HG02973 (cell line): Measurements from ENCODE around the gene EXOC3L2.

ENCODE experiments used
- ATAC-seq: cut with Tn5 transposase; IDR thresholded peaks from one replicate; pipeline ENCODE4 v1.9.1; 2021; ENCODE audit warnings: moderate library complexity; ENCODE audit not compliant: unreplicated experiment

Gene EXOC3L2

GRCh38 chr19:45223879-45224278, 21.3 kb downstream of the EXOC3L2 start:
- ATAC-seq = no peak

DNA sequence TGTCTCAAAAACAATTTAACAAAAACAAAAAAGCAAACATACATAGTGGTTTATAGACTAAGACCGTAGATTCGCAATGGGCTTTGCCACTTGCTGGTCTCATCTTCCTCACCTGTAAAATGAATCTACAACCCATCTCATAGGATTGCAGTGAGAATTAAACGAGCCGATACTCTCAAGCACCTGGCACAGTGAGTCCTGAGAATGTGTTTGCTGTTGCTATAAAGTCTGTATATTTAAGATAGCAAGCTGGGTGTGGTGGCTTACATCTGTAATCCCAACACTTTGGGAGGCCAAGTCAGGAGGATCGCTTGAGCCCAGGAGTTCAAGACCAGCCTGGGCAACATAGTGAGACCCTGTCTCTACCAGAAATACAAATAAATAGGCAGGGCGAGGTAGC, 22.5 kb downstream of the EXOC3L2 start:
- ATAC-seq = no peak

DNA sequence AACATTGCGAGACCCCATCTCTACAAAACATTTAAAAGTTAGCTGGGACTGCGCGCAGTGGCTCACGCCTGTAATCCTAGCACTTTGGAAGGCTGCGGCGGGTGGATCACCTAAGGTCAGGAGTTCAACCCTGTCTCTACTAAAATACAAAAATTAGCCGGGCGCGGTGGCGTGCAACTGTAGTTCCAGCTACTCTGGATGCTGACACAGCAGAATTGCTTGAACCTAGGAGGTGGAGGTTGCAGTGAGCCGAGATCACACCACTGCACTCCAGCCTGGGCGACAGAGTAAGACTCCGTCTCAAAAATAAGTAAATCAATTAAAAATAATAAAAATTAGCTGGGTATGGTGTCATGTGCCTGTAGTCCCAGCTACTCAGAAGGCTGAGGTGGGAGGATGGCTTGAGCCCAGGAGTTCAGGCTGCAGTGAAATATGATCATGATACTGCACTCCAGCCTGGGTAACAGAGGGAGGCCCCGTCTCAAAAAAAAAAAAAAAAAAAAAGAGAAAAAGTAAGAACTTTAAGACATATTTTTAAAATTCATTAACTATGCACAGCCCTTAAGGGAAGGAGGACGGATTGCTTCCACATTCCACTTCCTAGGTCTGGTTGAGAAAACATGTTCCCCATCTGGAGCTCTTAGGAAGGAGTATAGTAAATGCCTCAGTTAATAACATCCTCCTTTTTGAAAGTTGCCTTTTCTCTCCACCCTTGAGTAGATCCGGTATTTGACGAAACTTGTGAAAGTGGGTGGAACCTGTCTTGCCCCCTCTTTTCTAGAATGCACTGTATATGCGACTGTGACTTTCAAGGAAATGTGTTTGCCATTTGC, 26.1 kb downstream of the EXOC3L2 start:
- ATAC-seq = no peak

GRCh38 chr19:45218426-45218825, 26.8 kb downstream of the EXOC3L2 start:
- ATAC-seq = no peak

- ATAC-seq = no peak
Observed at GRCh38 chr19:45217957-45218334, 27.3 kb downstream of the EXOC3L2 start.

- no peak for ATAC-seq
Observed at GRCh38 chr19:45217193-45217956, 27.8 kb downstream of the EXOC3L2 start.

DNA sequence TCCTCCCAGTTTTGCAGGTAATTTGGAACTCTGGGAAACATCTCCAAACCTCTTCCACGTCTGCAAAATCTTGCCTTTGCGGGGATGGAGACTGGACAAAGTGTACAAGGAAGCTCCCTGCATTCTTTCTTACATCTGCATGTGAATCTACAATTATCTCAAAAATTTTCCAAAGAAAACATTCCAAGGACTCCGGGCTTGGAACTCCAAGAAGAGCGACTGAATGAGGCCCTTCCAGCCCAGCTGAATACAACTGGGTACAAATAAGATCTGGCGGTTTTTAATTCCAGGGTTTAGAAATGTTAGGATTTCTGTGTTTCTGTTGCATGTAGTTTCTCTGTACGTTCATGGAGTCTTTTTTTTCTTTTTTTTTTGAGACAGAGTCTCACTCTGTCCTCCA, 28.5 kb downstream of the EXOC3L2 start:
- ATAC-seq = no peak

DNA sequence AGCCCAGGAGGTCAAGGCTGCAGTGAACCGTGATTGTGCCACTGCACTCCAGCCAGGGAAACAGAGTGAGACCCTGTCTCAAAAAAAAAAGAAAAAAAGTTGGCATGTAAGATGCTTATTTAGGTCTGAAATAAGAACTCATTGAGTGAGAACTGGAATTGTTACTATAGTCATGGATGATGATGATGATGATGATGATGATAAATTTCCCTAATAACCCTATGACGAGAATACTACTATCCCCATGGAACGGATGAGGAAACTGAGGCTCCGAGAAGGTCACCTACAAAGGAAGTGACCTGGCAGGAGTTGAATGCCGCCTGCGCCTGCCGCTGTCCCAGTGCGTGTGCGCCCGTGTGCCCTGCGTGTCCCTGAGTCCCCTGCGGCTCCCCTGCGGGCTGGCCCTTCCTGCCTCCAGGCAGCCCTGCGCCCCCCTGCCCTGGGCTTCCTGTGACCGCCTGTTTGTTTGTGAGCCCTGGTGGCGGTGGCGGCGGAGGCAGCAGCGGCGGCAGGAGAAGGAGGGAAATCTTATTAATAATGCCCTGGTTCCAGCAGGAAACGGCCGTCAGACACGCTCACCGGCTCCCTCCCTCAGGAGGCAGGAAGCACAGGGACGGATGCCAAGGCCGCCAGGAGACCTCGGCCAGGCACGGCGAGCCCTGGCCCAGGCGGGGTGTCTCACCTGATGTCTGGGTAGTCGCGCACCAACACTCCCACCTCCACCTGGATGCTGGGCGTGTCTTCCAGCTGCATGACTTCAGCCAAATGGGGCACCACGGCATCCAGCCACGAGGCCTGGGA, 29.6 kb downstream of the EXOC3L2 start:
- ATAC-seq = no peak

- no peak for ATAC-seq
Observed at GRCh38 chr19:45213031-45213430, 32.2 kb downstream of the EXOC3L2 start.

DNA sequence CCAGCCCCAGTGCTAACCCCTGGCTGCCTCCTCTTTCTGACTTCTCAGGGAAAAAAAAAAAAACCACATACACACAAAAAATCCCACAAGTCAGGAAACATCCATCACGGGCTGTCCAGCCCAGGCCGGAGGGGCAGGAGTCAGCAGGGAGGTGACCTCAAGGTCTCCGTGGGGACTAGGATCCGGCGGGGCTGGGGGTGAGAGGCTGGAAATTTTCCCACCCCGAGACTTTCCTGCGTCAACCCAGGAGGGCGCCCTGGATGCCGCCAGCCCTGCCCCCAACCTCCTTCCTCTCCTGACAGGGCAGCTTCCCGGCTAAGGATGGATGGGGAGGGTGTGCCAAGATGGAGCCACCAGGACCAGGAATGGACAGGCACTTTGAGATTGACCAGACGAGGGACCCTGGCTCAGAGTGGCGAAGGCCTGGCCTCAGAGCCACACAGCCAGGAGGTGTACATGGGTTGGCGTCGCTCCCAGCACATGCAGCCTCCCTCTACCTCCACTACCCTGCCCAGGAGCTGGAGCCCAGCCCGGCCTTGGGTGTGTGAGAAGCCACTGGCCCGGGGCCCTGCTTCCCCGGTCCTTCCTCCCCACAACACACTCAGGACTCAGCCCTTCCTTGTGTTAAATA, 33.3 kb downstream of the EXOC3L2 start:
- ATAC-seq = no peak

DNA sequence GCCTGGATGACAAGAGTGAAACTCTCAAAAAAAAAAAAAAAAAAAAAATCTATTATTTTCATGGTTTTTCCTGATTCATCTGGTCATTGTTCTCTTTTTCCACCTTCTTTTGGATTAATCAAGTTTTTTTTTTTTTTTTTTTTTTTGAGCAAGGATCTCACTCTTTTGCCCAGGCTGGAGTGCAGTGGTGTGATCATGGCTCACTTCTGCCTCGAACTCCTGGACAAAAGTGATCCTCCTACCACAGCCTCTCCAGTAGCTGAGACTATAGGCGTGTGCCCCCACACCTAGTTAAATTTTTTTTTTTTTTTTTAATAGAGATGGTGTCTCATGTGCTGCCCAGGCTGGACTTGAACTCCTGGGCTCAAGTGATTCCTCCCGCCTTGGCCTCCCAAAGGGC, 38.9 kb downstream of the EXOC3L2 start:
- ATAC-seq = no peak

GRCh38 chr19:45205810-45206209, 39.4 kb downstream of the EXOC3L2 start:
- ATAC-seq = no peak

DNA sequence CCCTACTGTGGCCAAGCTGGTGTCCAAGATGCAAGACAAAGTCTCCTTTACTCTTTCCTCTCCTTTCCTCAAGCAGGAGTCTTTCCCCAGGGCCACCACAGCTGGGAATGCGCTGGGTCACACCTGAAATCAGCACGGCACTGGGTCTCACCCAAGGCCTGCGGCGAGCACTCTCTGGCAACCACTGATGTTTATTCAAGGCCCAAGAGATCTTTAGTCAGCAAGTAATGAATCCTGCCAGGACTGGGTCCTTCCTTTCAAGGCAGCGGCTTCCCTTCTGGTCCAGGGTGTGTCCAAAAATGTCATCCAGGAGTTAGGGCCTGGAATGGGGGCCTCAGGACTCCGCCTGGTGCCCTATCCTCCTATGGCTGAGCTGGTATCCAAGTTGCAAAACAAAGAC, 42.6 kb downstream of the EXOC3L2 start:
- no peak for ATAC-seq

DNA sequence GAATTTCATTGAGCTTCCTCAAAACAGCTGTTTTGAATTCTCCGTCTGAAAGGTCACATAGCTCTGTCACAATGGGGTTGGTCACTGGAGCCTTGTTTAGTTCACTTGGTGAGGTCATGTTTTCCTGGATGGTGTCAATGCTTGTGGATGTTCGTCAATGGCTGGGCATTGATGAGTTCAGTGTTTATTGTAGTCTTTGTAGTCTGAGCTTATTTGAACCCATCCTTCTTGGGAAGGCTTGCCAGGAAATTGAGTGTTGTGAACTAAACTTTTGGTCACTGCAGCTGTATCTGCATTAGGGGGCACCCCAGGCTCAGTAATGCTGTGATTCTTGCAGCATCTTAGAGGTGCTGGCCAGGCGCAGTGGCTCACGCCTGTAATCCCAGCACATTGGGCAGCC, 44.6 kb downstream of the EXOC3L2 start:
- ATAC-seq = no peak

GRCh38 chr19:45195764-45196163, 49.4 kb downstream of the EXOC3L2 start:
- ATAC-seq = no peak

- no peak for ATAC-seq
Observed at GRCh38 chr19:45191375-45191774, 53.8 kb downstream of the EXOC3L2 start.

GRCh38 chr19:45189971-45190370, 55.2 kb downstream of the EXOC3L2 start:
- no peak for ATAC-seq

DNA sequence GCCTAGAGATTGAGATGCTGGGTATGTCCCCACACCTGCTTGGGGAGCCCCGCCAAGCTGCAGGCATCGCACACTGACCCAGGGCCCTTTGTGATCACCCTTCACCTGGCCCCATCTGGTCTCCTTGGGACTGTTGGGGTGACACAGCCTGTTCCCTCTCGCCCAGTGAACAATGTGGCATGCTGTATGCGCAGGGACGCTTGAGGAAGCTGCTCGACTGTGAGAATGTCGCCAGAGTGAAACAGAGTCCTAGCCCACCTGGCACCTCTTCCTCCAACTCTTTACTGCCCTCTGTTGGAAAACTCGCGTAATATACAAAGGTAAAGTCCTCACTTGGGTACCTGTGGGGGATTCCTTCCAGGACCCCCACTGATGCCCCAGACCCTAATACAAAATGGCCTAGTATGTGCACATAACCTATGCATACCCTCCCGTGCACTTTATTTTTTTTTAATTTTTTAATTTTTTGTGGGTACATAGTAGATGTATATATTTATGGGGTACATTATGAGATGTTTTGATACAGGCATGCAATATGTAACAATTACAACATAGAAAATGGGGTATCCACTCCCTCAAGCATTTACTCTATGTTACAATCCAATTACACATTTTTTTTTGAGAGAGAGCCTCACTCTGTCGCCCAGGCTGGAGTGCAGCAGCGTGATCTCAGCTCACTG, 57.6 kb downstream of the EXOC3L2 start:
- ATAC-seq = no peak

GRCh38 chr19:45186509-45187334, 58.5 kb downstream of the EXOC3L2 start:
- ATAC-seq = no peak

DNA sequence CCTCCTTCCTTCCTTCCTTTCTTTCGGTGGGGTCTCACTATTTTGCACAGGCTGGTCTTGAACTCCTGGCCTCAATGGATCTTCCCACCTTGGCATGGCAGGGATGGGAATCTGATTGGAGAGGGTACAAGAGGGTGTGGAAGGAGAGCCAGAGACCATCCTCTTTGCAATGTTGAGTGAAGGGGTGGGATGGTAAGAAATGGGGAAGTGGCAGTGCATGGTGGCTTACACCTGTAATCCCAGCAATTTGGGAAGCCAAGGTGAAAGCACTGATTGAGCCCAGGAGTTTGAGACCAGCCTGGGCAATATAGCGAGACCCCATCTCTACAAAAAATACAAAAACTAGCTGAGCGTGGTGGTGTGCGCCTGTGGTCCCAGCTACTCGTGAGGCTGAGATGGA, 61.1 kb downstream of the EXOC3L2 start:
- no peak for ATAC-seq
